HG03097 (cell line): ENCODE data around the gene CDCA4.

ENCODE experiments used
- ATAC-seq: cut with Tn5 transposase; IDR thresholded peaks from one replicate; pipeline ENCODE4 v1.9.1; 2021; ENCODE audit not compliant: unreplicated experiment, low FRiP score

CDCA4 gene

GRCh38 chr14:104996032-104996431 is 24.9 kb downstream of the CDCA4 start:
- ATAC-seq, result no peak

- ATAC-seq, result no peak
Observed at GRCh38 chr14:104994978-104995377, 25.9 kb downstream of the CDCA4 start.

DNA sequence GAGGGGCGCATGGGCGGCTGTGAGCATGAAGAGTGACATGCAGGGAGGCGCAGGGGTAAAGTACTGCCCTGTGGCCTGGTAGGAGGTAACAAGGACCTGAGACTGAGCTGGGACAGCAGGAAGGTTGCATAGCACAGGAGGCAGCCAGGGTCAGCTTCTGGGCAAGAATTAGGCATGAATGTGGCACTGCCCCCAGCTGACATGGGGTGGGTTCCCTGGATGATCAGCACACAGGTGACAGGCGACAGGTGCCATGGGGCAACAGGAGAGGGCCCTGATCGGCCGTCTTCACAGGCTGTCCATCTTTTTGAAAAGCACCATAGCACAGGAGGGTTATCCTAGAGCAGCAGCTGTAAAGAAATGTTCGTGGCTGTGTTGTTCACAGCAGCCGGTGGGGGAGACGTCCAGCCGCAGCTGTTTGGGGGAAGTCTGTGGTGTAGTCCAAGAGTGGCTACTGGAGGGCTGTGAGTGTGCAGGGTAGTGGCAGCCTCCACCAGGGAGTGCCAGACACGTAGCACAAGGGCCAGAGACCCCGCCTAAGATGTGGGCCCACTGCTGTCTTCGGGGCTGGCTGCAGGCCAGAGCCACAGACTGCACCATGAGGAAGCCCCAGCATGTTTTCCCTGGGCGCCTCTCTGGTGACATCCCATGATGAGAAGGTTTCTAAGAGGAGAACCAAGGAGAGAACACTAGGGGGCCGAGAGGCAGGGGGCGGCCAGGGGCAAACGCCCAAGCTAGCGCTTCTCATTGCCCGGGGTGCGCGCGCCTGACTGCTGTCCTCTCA is 26.9 kb downstream of the CDCA4 start:
- ATAC-seq, result no peak

GRCh38 chr14:104993306-104993705 is 27.6 kb downstream of the CDCA4 start:
- no peak for ATAC-seq

DNA sequence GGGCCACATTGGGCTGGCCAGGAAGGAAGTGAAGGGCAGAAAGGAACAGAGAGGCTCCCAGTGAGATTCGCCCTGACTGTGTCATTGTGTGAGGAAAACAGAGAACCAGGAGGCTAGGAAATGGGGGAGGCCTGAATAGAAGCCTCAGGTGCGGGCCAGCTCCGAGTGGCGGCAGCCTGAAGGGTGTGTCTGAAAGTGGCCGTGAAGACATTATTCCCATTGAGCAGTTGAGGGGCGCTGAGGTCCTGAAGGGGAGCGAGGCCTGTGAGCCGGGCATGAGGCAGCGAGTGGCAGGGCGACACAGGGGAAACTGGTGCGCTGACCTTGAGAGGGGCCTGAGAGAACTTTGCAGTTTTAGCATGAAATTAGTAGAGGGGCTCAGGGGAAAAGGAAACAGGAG is 28.4 kb downstream of the CDCA4 start:
- no peak for ATAC-seq

- no peak for ATAC-seq
Observed at GRCh38 chr14:104991896-104992230, 29.0 kb downstream of the CDCA4 start.

DNA sequence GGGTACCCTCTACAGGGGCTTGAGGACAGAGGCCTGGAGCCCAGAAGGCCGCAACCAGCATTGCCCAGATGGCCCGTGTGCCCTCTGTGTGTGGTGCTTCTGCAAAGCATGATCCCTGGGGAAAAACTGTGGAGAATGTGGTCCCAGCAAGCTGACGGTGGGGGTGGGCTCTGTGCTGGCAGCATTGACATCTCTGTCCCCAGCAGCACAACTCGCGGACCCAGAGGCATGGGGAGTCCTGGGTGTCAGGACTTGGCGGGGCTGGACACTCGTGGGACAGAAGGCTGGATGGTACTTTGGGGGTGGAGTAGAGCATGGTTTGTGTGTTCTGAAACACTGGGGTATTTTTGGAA is 31.0 kb downstream of the CDCA4 start:
- ATAC-seq, result no peak

- ATAC-seq, result no peak
Observed at GRCh38 chr14:104989236-104989950, 31.5 kb downstream of the CDCA4 start.

- no peak for ATAC-seq
Observed at GRCh38 chr14:104986487-104987164, 34.3 kb downstream of the CDCA4 start.

DNA sequence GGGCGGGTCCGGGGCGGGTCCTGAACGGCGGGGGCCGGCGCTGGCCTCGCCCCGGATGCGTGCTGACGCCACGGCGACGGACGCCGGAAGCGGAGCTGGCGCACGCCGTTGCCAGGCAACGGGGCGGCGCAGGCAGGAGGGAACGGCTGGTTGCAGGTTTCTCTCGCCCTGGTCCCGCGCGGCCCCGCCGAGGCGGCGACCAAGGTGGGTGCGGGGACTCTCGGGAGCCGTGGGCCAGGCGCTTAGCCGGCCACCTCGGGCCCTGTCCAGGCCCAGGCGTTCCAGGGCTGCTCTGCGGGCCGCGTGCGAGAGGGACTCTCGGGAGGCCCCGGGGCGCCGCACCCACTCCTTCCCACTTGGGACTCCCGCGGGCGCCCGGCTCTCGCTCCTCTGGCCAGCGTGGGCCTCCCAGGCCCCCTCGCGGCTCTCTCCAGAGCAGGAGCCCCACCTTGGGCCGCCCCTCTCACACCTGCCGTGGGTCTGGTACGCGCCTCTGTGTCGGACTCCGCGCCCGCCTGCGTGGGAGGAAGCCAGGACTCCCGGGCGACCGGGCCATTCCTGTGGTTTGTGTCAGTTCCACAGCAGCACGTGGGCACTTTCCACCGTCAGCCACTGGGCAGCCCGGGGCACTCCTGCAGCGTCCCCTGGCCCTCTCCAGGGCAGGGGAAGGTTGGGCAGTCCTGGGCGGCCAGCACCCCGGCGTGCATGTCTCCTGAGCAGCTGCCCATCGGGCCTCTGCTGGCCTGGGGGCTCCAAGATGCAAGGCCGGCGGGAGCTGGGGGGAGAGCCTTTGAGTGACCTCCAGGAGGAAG is 35.0 kb downstream of the CDCA4 start, which contains the start of gene CLBA1:
Gene CLBA1, plus strand, starts transcription at position 114 of the 812 bp plus-strand sequence. Its CDS starts 644 bp downstream, at position 758.
- ATAC-seq, result peak; percentile 90

DNA sequence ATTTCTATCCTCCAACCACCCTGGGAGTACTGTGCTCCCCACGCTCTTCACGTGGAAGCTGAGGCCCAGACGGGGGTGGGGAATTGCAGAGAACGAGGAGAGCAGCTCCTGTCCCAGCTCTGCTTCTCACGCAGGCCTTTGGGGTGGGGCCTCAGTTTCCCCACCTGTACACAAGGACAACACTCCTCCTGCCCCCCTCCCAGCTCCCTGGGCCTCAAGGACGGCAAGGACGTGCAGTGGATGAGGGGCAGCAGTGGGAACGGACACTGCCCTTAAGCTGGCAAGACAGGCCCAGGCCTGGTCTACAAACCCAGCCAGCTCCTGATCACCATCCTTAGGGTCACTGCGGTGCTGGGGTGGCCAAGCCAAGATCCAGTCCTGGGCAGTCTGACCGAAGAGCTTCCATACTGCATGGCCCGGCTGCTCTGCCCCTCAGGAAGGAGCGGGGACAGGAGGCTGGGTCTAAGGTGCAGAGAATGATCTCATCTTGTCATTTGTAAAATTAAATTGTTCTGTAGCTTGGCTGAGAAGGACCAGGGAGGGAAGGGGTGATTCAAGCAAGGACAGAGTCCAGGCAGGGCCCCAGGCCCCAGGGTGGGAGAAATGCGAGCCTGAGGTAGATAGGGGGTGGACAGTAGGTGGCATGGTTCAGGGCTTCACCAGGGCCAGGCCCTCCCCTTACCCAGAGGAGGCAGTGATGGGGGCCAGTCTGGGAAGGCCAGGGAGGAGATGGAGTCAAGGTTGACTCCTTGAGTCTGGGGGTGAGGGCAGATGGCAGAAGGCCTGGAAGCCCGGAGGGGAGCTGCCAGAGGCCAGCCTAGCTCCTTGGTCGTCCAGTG is 36.6 kb downstream of the CDCA4 start:
- ATAC-seq, result no peak

DNA sequence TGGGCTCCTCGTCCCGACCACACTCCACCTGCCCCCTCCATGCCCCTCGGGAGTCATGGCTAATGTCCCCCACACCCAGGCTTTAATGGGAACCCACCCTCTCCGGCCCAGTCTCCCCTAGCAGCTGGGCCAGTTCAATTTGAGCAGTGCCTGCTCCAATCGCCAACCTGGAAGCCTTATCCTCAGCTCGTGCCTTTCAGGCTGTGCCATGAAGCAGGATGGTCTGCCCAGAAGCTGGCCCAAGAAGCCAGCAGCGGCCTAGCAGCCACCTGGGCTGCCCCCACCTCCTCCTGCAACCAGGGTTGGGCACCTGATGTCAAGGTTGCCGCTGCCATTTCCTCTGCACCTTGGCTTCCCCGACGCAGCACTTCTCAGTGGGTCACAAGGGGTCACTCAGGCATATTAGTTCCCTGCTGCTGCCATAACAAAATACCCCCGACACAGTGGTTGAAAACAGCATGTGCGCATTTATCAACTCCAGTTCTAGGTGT is 37.6 kb downstream of the CDCA4 start:
- no peak for ATAC-seq

DNA sequence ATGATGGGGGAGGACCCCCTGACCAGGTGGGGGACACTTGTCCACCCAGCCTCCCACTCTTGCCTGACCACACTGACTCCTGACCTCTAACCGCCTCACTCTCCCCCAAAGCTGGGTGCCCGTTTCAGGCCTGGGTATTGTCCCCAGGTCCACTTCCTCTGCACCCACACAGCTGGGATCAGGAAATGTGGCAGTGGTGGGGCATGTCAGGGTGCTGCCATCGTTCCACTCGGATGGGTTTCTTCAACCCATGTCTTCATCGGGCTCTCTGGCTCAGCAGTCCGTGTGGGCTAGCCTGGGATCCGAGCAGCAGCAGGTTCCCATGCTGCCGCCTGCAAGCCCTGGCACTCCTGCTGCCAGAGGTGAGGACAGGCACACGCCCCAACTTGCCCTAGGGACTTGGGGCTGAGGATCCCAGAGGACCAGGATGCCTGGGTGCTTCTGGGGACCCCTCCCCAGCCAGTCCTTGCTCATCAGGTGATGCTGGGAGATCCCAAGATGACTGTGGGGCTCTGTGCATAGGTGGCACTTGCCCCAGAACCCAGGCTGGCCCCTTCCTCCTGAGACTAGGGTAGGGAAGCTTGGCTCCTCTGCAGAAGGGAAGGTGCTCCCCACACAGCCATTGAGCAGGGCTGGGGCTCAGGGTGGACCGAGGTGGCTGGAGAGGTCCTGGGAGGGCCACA is 38.2 kb downstream of the CDCA4 start:
- ATAC-seq, result no peak

DNA sequence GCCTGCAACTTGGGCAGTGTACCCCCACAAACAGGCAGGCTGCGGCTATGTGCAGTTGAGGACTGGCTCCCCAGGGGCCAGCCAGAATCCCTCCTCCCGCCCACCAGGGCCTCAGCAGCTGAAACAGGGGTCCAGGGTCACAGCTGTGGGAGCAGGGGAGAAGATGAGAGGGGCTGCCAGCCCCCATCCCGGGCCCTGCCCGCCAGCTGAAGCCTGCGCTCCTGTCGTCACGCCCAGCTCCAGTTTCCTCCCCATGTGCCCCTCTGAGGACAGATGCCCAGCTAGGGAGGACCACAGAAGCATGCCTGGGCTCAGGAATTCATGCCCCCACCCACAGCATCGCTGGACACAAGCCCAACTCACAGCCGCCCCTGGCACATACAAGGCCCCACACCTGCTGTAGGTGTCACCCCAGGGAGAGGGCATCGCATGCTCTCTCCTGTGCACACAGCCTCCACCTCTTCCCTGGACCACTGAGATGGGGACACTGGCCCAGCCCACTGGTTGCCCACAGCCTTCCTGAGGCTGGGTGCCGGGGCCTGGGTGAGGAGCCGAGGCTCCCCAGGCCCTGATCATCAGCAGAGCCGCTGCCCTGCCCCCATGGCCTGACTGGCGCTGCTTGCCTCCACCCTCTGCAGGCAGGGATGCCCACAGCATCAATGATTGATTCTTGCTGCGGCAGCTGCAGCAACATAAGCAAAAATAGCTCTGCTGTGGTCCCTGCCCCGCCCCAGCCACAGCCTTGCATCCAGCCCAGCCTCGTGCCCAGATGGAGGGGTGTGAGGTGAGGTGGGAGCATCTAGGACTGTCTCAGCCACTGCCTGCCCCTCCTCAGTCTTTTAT is 39.0 kb downstream of the CDCA4 start:
- ATAC-seq, result no peak

GRCh38 chr14:104980611-104981531 is 40.0 kb downstream of the CDCA4 start:
- ATAC-seq, result no peak

- no peak for ATAC-seq
Observed at GRCh38 chr14:104979758-104980610, 40.9 kb downstream of the CDCA4 start.
